GM13976 (cell line): ENCODE data around the gene TSSK2.
A peak's percentile ranks its signal among the peaks of the same experiment; 100 is the strongest.

Experiments
- DNase-seq: peaks from one replicate; pipeline ENCODE4 v3.0.0; 2012; ENCODE audit warnings: low spot score
- CTCF ChIP-seq: IDR thresholded peaks from 2 replicates; pipeline ENCODE4 v1.5.1; 2012; ENCODE audit warnings: borderline replicate concordance, mild to moderate bottlenecking; ENCODE audit not compliant: insufficient read depth; ENCODE audit errors: extremely low read depth, missing control alignments, control extremely low read depth
- in situ Hi-C: fragments of 300-500 bp; cut with MboI; formaldehyde crosslinking; loops from one replicate; pipeline ENCODE4 v1.12.0; 2022; ENCODE audit warnings: low sequenced_read_pairs, mixed read lengths, inconsistent platforms; ENCODE audit not compliant: unreplicated experiment

TSSK2 gene

GRCh38 chr22:19105867-19106802 lies 25.0 kb upstream of the TSSK2 start:
- no peak for DNase-seq
- TF ChIP-seq CTCF = peak; percentile 32
- in situ Hi-C loops = no loop called here

DNA sequence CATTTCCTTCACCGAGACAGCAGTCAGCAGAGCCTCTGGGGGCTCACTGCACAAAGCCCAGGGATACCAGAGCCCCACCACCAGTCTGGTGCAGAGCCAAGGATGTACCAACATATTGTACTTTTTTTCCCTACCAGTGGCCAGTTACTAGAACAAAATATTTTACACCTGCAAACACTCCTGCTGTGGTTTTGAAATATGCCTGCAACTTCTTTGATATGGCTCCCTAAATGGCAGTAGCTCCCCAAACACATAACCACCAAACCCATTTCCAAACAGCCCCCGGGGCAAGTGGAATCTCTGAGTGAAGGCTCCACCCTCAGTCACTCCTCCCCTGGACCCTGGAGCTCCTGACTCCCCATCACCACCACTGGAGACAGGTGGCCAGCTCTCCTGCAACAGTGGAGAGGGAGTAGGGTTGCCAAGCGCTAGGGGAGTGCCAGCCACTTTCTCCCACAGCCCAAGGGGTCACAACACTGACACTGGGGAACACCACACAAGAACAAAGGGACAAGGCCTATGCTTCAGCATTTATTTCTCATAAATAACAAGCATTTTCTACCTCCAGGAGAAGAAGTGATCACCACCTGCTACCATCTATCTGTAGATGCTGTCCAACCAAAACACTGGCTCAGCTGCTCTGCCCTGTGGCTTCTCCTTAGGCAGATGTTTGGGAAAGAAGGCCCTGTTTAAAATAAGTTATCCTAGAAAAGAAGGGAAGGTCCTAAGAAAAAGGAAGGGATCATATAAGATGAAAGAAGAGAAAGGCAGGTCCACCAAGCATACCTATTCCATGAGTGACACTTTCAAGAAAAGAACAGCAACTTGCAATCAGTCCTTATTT lies 24.0 kb upstream of the TSSK2 start:
- in situ Hi-C loops = no loop called here
- DNase-seq = no peak
- no peak for TF ChIP-seq CTCF

- no peak for DNase-seq
- TF ChIP-seq CTCF = no peak
- in situ Hi-C loops = no loop called here
Measured at GRCh38 chr22:19107730-19108074, 23.4 kb upstream of the TSSK2 start.

DNA sequence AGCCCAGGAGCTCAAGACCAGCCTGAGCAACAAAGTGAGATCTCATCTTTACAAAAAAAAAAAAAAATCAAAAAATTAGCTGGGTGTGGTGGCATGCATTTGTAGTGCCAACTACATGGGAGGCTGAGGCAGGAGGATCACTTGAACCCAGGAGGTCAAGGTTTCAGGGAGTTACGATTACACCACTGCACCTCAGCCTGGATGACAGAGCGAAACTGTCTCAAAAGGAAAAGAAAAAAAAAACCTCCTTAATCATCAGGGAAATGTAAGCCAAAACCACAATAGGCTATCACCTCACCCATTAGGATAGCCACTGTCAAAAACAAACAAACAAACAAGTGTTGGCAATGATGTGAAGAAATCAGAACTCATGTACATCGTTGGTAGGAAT lies 22.3 kb upstream of the TSSK2 start:
- no peak for DNase-seq
- no peak for TF ChIP-seq CTCF
- in situ Hi-C loops = no loop called here

GRCh38 chr22:19109198-19110063 lies 21.7 kb upstream of the TSSK2 start:
- in situ Hi-C loops = loop anchor here (10.0 kb wide), 1 partner anchor 55 kb away; no protein-coding TSS in a partner anchor

More at GRCh38 chr22:19109198-19110063, 21.7 kb upstream of the TSSK2 start:
- peak; percentile 67 for DNase-seq
- TF ChIP-seq CTCF = no peak
